Measurements from ENCODE around the gene LIPE.

LIPE gene

GRCh38 chr19:42411581-42412178, 15.5 kb downstream of the LIPE start:
- TF ChIP-seq BACH2 (CRISPR knock-in tag; IDR thresholded peaks at IDR 0.05; ENCODE audit: borderline replicate concordance) (no peak), ZFP30 (CRISPR knock-in tag; IDR thresholded peaks at IDR 0.05) (no peak), CSDC2 (CRISPR knock-in tag; IDR thresholded peaks at IDR 0.05) (no peak), CSRNP3 (CRISPR knock-in tag; IDR thresholded peaks at IDR 0.05) (no peak), OSR1 (CRISPR knock-in tag; IDR thresholded peaks at IDR 0.05) (no peak), ISL1 (CRISPR knock-in tag; IDR thresholded peaks at IDR 0.05) (no peak), ZNF8 (CRISPR knock-in tag; IDR thresholded peaks at IDR 0.05) (no peak)
- TF ChIP-seq, protein P1, sequence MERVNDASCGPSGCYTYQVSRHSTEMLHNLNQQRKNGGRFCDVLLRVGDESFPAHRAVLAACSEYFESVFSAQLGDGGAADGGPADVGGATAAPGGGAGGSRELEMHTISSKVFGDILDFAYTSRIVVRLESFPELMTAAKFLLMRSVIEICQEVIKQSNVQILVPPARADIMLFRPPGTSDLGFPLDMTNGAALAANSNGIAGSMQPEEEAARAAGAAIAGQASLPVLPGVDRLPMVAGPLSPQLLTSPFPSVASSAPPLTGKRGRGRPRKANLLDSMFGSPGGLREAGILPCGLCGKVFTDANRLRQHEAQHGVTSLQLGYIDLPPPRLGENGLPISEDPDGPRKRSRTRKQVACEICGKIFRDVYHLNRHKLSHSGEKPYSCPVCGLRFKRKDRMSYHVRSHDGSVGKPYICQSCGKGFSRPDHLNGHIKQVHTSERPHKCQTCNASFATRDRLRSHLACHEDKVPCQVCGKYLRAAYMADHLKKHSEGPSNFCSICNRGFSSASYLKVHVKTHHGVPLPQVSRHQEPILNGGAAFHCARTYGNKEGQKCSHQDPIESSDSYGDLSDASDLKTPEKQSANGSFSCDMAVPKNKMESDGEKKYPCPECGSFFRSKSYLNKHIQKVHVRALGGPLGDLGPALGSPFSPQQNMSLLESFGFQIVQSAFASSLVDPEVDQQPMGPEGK (CRISPR knock-in tag; IDR thresholded peaks at IDR 0.05; ENCODE audit: borderline replicate concordance) = no peak
- no peak for ATAC-seq

- no peak for ATAC-seq
- TF ChIP-seq, protein P1 (CRISPR knock-in tag; IDR thresholded peaks at IDR 0.05; ENCODE audit: borderline replicate concordance) = no peak
- TF ChIP-seq ZFP3 (CRISPR knock-in tag; IDR thresholded peaks at IDR 0.05) = no peak
Observed at GRCh38 chr19:42410371-42410770, 16.8 kb downstream of the LIPE start.

- TF ChIP-seq OSR1 (CRISPR knock-in tag; IDR thresholded peaks at IDR 0.05) (no peak), TOX (CRISPR knock-in tag; IDR thresholded peaks at IDR 0.05; ENCODE audit: borderline replicate concordance) (no peak), CSRNP3 (CRISPR knock-in tag; IDR thresholded peaks at IDR 0.05) (no peak), ZFP30 (CRISPR knock-in tag; IDR thresholded peaks at IDR 0.05) (no peak), ZNF565 (CRISPR knock-in tag; conservative IDR thresholded peaks at IDR 0.05; ENCODE audit: low read depth) (no peak), ZC3H10 (CRISPR knock-in tag; IDR thresholded peaks at IDR 0.05) (no peak), TCF4 (CRISPR knock-in tag; IDR thresholded peaks at IDR 0.05; ENCODE audit: borderline replicate concordance) (no peak), CSDC2 (CRISPR knock-in tag; IDR thresholded peaks at IDR 0.05) (no peak), ZNF70 (CRISPR knock-in tag; IDR thresholded peaks at IDR 0.05) (no peak), ZFP3 (CRISPR knock-in tag; IDR thresholded peaks at IDR 0.05) (no peak), ARNTL (CRISPR knock-in tag; IDR thresholded peaks at IDR 0.05; ENCODE audit: borderline replicate concordance, low read depth) (no peak), ISL1 (CRISPR knock-in tag; IDR thresholded peaks at IDR 0.05) (no peak)
- TF ChIP-seq, protein P2, sequence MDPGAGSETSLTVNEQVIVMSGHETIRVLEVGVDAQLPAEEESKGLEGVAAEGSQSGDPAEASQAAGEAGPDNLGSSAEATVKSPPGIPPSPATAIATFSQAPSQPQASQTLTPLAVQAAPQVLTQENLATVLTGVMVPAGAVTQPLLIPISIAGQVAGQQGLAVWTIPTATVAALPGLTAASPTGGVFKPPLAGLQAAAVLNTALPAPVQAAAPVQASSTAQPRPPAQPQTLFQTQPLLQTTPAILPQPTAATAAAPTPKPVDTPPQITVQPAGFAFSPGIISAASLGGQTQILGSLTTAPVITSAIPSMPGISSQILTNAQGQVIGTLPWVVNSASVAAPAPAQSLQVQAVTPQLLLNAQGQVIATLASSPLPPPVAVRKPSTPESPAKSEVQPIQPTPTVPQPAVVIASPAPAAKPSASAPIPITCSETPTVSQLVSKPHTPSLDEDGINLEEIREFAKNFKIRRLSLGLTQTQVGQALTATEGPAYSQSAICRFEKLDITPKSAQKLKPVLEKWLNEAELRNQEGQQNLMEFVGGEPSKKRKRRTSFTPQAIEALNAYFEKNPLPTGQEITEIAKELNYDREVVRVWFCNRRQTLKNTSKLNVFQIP (CRISPR knock-in tag; IDR thresholded peaks at IDR 0.05; ENCODE audit: borderline replicate concordance, low read depth) = no peak
- no peak for ATAC-seq
Observed at GRCh38 chr19:42409477-42409876, 17.7 kb downstream of the LIPE start.

DNA sequence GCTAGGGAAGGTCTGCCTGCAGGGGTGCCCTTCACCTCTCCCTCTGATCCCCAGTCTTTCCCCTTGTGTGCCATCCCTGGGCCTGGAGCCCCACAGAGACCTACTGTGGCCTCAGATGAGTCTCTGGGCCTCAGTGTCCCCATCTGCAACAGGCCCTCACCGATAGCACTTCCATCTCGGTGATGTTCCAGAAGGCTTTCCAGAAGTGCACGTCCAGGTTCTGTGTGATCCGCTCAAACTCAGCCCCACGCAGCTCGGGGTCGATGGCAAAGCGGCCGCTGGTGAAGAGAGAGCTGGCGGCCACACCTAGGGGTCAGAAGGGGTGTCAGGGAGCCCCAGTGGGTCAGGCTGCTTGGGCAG, 19.4 kb downstream of the LIPE start:
- no peak for ATAC-seq
- TF ChIP-seq ISL1 (CRISPR knock-in tag; IDR thresholded peaks at IDR 0.05) (no peak), TOX (CRISPR knock-in tag; IDR thresholded peaks at IDR 0.05; ENCODE audit: borderline replicate concordance) (no peak), ZFP3 (CRISPR knock-in tag; IDR thresholded peaks at IDR 0.05) (no peak), CREB5 (CRISPR knock-in tag; IDR thresholded peaks at IDR 0.05; ENCODE audit: low read depth) (no peak), ZC3H10 (CRISPR knock-in tag; IDR thresholded peaks at IDR 0.05) (no peak), RARB (CRISPR knock-in tag; IDR thresholded peaks at IDR 0.05) (no peak), GLIS3 (CRISPR knock-in tag; IDR thresholded peaks at IDR 0.05) (no peak), ARNTL (CRISPR knock-in tag; IDR thresholded peaks at IDR 0.05; ENCODE audit: borderline replicate concordance, low read depth) (no peak), ZFP30 (CRISPR knock-in tag; IDR thresholded peaks at IDR 0.05) (no peak), ZNF8 (CRISPR knock-in tag; IDR thresholded peaks at IDR 0.05) (no peak), CSRNP3 (CRISPR knock-in tag; IDR thresholded peaks at IDR 0.05) (no peak), BACH2 (CRISPR knock-in tag; IDR thresholded peaks at IDR 0.05; ENCODE audit: borderline replicate concordance) (no peak)
- TF ChIP-seq, protein P3, sequence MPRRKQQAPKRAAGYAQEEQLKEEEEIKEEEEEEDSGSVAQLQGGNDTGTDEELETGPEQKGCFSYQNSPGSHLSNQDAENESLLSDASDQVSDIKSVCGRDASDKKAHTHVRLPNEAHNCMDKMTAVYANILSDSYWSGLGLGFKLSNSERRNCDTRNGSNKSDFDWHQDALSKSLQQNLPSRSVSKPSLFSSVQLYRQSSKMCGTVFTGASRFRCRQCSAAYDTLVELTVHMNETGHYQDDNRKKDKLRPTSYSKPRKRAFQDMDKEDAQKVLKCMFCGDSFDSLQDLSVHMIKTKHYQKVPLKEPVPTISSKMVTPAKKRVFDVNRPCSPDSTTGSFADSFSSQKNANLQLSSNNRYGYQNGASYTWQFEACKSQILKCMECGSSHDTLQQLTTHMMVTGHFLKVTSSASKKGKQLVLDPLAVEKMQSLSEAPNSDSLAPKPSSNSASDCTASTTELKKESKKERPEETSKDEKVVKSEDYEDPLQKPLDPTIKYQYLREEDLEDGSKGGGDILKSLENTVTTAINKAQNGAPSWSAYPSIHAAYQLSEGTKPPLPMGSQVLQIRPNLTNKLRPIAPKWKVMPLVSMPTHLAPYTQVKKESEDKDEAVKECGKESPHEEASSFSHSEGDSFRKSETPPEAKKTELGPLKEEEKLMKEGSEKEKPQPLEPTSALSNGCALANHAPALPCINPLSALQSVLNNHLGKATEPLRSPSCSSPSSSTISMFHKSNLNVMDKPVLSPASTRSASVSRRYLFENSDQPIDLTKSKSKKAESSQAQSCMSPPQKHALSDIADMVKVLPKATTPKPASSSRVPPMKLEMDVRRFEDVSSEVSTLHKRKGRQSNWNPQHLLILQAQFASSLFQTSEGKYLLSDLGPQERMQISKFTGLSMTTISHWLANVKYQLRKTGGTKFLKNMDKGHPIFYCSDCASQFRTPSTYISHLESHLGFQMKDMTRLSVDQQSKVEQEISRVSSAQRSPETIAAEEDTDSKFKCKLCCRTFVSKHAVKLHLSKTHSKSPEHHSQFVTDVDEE (CRISPR knock-in tag; IDR thresholded peaks at IDR 0.05) = no peak
